TTC549 (cell line): ENCODE results near the gene MTFR1L.

Source experiments
- FAIRE-seq: peaks from 2 replicates; lab custom pipeline; 2012; peaks lifted over from hg19 to GRCh38; lab: Jason Lieb, UNC

The MTFR1L gene

DNA sequence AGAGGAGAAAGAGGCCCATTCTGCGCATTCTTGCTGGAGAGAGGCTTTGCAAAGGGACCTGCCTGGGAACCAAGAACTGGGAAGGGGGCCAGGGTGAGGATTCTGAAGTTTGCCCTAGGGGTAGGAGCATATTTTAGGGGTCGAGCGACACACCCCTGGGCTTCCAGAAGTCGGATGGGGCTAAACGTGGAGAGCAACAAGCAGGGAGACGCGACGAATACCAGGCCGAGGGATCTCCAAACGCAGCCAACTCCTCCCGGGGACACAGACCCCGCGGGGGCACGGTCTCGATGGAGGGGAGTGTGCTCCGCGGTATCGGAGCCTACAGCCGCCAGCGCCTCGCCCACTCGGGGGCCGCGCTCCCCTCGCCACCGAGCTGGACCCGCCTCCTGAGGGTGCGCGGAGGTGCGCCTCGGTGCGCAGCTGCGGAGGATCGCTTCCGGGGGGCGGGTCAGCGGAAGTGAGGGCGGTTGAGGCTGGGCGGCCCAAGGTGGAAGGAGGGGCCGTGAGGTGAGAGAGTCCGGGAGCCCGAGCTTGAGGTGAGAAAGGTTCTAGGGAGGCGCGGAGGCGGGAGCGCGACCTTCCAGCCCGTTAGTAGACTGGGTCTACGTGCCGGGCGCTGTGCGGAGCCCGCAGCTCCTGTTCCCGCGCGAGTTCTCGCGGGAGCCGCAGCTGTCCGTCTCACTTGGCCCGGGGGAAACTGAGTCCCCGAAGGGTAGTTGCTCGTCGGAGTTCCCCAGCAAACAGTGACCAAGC lies at the start of gene MTFR1L:
Gene MTFR1L, plus strand, starts transcription at position 464 of the 756 bp plus-strand sequence. CDS start 3,151 bp downstream, outside the sequence.
- no peak for FAIRE-seq

DNA sequence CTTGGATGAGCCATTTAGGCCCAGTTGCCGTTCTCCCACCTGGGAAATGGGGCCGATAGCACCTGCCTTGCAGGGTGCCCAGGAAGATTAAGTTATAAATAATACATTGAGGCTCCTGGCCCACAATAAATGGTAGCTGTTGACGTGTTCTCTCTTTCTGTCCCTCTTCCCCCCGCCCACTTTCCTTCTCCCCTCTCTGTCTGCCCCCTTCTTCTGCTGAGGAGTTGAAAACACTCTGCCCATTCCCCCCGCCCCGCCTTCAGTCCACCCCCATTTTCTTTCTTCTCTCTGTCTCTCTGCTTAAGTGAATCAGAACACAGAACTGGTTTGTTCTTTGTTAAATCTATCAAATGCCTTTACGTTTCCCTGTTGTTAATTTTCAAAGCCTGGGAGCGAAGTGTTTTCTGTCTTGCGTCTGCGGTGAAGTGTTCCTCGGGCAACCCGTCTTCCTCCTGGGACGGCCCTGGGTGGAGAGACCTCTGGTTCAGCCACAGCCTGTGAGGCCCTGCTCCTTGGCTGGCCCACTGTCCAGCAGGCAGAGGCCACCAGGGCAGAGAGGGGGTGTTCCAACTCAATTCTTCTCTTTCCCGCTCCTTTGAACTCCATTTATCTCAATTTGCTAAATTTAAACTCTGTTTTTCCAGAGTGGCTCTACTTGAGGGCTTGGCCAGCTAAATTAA lies 49.1 kb upstream of the MTFR1L start:
- FAIRE-seq: no peak

DNA sequence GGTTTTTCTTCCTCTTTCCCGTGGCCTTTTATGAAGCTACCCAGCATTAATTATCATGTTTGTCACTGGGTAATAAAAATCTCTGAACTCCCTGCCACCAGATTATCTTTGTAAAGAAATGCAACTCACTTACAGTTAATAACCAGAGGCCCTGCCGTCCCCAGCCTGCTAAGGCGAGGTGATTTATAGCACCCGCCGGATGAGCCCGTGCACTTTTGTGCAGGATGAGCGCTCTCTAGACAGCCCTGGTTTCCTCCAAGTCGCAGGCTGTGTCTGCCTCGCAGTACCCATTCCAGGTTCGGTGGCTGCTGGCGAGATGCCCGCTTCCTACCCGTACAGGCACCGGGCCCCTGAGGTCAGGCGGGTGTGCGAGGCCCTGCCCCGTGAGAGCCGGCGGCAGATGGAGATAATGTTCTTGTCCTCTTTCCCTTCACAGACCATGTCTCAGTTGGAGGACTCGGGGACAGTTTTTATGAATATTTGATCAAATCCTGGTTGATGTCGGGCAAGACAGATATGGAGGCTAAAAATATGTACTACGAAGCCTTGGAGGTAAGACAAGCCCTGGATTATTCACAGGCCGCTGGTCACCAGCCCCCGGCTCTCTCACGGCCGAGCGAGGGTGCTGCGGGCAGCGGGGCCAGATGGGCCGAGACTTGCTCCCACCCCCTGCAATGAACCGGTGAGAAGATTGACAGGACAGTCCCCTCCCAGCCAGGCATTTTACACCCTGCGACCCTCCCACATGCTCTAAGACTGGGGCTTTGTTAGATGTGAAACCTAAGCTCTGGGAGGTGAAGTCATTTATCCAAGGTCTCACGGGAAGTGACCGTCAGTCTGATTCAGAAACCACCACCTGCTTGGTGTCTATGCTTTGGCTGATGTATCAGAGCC lies 48.3 kb upstream of the MTFR1L start:
- FAIRE-seq: no peak

DNA sequence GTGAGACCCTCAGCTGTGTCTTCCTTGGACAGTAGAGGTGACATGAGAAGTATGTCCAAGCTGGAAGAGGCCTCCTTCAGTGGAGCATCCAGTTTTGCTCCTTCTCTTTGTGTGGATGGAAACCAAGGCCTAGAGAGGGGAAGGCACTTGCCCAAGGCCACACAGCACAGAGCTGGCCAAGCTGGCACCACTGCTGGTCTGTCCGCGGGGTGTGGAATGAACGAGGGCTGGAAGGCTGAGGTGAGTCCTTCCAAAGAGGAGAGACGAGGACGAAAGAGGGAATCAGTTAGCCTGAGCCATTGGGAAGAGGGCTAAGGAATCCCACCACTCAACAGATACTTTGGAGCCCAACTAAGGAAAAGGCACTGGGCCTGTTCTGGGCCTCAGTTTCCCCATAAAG lies 47.6 kb upstream of the MTFR1L start:
- FAIRE-seq: no peak

DNA sequence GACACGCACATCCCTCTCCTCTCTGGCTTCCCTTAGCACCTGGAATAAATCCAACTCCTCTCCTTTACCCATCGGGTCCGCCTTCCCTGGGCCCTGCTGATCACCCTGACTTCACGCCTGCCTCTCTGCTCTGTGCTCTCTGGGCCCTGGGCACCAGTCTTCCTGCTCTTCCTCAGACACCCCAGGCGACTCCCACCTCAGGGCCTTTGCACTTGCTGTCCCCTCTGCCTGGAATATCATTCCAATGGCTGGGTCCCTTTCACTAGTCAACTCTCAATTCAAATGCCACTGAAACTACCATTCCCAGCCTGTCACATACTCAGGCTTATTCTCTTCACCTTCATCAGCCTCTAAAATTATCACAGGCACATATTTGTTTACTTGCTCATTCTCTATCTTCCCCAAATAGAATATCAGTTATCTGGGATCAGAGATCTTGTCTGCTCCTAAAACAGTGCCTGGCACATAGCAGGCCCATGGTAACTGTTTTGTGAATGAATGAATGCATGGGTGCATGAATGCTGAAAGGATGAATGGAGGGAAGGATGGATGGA lies 47.0 kb upstream of the MTFR1L start:
- FAIRE-seq: no peak

DNA sequence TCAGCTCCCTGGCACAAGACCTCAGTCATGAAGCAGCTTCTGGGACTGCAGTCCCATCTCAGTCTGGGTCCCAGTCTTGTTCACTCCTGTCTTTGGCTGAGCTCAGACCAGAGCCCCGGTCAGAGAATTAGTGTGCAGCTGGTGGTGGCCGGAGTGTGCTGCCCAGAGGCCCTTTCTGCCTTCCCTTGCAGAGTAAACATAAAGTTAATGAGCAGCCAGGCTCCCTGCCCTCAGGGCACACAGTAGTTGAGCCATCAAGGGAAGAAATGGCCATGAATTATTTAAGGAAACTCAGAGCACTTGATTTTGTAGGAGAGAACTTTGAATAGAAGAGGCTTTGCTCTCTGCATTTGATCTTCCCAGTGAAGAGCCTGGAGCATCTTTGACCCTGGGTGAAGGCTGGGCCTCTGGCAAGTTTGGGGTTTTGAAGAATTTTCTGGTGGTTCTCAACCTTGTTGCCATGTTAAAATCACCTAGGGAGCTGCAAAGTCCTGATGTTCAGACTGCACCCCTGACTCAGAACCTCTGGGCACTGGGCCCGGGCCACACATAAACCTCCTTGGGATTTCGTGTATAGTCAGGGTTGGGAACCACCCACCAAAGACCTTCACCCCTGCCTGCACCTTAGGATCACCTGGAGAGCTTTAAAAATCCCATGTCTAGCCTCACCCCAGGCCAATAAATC lies 46.2 kb upstream of the MTFR1L start:
- no peak for FAIRE-seq

DNA sequence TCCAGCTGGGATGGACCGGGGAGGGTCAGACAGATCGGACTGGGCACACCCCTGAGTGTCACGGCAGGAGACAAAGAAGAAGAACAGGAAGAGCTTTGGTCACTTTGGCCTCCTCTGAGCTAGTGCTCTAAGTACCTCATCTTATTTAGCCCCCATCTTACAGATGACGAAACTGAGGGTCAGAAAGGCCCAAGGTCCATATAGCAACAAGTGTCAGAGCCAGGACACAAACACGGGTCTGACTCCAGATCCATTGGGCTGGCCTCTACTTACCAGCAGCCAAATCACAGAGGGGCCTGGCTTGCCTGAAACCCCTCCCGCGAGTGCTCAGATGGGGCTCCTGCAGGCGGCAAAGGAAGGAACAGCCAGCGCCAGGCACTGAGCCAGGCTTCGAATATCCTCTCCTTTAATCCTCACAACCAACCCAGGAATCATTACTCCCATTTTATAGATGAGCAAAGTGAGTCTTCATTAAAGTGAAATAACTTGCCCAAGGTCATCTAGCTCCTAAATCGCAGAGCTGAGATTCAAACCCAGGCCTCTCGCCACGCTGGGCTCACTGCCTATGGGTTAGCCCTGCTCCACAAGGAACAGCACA lies 45.4 kb upstream of the MTFR1L start:
- FAIRE-seq: no peak

DNA sequence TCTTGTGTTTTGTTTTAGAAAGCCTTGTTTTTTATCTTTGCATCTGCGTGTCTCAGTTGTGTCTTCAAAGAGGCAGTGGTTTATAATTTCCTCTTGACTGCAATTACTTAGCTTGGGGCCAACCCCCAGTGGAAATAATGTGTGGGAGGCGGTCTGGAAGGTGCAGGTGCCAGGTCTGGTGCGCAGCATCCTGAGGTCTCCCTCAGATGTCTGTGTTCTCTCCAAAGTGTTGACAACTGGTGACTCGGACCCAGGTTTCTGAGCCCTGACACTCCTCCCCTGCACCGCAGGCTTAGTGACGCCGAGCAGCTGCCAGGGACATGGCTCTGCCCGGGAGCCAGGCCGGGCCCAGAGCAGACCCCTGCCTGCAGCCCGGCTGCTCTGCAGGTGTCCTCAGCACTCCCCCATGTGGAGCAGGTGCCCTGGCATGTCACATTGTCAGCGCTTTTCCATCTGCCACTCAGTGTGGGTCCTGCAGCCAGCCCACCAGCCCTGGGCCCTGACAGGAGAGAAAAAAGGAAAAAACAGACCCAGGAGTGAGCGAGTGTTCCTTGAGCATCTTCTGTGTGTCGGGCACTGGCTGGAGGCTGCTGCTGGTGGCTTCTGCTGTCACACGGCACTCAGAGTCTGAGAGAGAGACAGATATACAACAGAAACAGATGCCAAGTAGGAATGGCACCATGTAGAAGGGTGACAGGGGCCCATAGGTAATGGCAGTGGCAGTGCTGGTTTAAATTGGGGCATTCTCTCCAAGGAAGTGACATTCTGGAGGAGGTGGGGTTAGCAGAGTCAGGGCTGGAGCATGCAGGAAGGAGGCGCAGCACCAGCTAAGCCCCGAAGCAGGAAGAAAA lies 44.6 kb upstream of the MTFR1L start:
- FAIRE-seq: no peak

DNA sequence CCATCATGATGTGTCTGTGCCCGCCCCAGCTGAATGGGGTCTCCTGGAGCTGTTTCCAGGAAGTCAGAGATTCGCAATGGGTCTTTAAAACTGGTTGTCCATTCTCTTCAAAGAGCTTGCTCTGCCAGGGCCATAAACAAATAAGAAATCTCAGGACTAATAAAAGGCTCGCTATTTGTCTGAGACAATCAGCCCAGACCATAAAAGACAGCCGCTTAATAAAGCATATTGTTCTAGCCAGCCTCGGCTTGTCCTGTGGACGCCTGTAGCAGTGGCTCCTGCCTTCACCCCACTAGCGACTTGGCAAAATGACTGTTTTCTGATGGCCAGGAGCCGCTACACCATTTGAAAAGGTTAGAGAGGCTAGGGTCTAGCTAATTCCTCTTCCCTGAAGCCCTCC lies 40.4 kb upstream of the MTFR1L start:
- FAIRE-seq: no peak

DNA sequence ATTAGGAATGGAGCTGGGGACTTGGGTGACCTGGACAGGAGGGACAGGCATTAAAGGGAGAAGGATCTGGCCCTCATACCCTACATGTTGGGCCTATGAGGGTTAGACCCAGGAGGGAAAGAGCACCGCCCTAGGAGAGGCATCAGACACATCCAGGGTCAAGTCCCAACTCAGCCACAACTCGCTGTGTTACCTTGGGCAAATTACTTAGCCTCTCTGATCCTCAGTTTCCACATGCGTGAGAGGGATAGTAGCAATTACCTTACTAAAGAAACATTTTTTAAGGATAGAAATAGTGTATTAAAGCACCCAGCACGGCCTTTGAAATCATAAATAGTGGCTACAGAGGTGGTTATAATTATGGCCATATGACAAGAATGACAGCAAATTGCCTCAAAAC lies 39.9 kb upstream of the MTFR1L start:
- FAIRE-seq: no peak

DNA sequence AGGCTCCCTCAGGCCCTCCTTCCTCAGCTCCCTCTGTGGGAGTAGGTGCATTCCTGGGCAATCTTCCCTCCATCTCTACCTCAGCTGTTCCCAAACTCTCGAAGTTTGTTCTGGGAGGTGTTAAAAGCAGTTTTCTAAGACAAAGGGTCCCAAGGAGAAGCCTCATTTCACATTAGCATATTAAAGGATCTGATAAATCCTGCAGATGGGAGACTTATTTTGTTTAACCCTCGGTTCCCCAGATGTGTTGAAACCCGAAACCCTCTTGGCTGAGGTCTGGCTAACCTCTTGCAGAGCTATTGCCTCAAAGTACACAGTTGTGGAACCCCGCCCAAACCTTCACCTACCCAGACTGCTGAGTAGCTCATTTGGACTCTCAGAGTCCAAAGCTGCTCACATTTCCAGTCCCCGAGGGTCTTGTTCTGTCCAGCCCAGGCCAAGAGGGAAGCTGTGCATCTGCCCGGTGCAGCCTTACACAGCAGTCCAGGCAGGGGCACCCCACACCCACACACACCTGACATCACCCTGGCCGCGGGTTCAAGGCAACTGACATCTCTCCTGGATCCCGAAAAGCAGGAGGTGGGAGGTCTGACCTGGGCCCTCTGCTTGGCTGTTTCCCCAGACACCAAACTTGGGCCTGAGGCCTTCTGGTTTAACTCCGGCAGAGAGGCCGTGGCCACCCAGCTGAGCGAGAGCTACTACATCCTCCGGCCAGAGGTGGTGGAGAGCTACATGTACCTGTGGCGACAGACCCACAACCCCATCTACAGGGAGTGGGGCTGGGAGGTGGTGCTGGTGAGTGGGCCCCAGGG lies 39.2 kb upstream of the MTFR1L start:
- no peak for FAIRE-seq

DNA sequence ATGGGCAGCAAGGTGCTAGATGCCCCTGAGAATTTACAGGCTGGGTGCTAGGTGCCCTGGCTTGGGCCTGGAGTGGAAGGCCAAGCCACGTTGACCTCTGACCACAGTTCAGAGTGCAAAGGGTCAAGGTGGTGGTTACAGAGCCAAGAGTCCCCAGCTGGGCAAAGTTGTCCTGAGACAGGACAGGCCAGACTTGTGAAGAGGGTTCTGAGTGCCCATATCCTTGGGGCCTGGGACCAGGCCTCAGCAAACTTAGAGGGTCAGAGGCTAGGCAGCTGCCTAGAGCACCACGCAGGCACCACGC lies 38.7 kb upstream of the MTFR1L start:
- no peak for FAIRE-seq

DNA sequence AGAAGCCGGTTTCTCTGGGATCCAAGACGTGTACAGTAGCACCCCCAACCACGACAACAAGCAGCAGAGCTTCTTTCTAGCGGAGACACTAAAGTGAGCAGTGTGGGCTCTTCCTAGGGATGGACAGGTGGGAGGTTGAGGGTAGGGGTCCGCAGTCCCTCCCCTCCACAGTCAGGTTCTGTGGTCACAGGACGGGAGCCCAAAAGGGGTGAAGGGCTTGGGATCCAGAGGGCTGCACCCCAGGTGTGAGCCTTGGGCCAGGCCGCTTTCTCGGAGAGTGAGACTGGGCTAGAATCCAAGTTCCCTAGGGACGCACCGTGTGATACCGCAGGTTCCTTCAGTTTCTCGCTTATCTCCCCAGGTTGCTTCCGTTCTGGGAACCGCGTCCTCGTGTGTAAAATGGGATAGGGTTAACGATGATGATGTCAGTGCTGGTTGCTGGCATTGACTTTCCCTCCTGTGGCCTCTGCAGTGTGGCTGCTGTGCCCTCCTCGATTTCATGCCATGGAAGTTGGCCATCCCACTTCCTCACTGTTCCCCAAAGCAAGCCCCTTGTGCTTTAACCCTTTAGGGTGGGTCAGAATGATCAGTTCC lies 37.0 kb upstream of the MTFR1L start:
- no peak for FAIRE-seq

DNA sequence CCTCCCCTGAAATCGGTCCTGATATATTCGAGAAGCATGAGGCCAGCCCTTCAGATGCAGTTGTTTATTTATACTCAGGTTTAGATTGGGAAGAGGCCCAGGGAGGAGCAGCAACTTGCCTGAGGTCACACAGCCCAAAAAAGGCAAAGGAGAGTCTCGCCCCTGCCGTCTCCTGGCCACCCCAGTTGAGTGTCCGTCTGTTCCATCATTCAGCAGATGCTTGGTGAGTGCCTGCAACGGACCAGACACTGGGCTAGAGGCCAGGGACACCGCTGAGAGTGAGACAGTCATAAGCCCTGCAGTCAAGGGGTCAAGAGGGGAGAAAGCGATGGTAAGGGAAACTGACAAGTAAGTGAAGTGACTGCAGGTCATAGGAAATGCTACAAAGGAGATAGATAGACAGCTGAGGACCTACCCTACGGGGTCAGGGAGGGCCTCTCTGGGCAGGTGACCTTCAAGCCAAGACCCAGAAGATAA lies 35.1 kb upstream of the MTFR1L start:
- FAIRE-seq: no peak

DNA sequence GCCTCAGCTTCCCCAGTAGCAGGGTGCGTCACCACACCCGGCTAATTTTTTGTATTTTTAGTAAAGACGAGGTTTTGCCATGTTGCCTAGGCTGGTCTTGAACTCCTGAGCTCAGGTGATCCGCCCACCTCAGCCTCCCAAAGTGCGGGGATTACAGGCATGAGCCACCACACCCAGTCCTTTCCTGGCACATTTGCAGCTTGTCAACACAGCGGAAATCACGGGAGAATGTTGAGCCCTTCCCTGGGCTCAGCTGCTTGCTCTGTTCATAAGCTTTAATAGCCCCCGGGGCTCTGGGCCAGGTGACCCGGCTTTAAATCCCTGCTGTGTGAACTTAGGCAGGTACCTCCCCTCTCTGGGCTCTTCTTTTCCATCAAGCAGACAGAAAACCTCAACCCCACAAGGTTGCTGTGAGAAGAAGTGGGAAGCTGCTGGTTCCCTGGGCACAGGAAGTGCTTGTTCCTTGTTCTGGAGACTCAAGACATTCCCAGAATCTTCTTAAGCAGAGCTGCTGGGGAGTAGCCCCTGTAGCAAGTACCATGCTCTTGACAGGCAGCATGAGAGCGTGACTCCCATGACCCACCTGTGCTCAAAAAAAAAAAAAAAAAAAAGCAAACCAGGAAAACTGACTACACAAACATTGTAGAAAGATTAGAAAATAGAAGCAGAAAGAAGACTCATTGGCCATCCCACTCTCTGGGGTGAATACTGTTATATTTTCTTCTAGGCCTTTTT lies 34.3 kb upstream of the MTFR1L start:
- no peak for FAIRE-seq

DNA sequence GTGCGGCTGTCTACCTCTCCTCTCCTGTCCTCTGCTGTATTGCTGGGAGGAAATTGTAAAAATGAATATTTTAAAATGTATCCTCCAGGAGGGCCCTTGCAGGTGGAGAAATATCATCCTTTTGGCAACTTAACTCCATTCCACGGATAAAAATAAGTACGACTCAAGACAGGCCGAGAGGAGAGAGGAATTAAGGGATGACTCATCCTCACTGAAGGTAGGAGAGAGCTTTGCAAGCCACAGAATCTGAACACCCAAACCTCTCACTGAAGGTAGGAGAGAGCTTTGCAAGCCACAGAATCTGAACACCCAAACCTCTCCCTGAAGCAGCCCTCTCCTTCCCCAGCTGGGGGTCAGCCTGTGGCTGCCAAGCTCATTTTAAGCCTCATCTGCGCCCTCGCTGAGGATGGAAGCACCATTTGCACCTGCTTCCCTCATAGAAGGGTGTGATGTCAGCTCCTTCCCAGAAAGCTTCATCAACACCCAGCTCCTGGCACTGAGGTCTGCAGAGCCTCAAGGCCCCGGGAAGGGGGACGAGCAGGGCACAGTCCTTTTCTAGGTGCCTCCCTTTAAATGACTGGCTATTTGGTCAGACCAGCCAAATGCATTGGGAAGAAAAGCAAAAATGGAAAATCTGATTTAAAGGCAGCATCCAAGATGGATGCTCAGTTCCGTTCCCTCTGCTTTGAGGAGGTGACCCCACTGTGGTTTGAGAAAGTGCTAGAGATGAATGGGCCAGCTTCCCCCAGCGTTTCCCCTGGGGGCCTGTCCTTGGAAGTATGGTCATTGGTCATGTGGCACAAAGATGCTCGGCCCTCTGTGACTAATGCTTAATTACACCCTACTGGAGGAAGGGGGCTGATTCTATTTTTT lies 32.6 kb upstream of the MTFR1L start:
- no peak for FAIRE-seq

DNA sequence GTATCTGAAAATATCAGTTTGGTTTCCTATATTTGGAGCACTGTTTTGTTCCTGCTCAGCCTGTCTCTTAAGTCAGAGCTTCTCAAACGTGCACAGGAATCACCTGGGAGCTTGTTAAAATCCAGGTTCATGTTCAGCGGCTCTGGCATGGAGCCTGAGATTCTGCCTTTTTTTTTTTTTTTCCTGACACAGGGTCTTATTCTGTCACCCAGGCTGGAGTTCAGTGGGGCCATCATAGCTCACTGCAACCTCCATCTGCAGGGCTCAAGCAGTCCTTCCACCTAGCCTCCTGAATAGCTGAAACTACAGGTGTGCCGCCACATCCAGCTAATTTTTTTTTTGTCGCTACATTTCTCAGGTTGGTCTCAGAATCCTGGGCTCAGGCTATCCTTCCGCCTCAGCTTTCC lies 32.0 kb upstream of the MTFR1L start:
- no peak for FAIRE-seq

DNA sequence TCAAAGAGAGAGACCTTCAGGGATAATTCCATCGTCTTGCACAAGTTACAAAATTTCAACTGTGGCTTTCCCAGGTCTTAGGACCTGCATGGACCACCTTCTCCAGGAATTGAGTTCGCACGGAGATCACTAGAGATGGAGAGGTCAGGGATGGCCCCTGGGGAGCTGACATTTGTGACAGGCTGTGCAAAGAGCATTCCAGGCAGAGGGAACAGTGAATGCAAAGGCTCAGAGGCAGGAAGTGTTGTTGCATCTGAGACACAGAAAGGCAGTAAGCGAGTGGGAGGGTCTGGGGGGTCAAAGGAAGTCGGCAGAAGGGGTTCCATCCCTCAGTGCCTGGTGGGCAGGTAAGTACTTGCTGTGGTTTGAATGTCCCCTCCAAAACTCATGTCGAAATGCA lies 29.3 kb upstream of the MTFR1L start:
- FAIRE-seq: no peak
